K562 (cell line): ENCODE results near the gene ZBTB38. TPM values are rescaled to one million over a fixed set of nuclear protein-coding genes. Genes with fewer than 3 reads are reported as not detected.

Experiments used
- ATAC-seq: fragments of 200-7000 bp; cut with Tn5 transposase; 3 replicates; pipeline ENCODE4 v1.9.1; 2020; ENCODE audit warnings: moderate library complexity
- BruUV-seq: library from RNA; stranded (reverse); fragments of 400-500 nt; replicated peaks from 2 replicates; lab custom pipeline; 2021; lab: Mats Ljungman, UMichigan
- CTCF ChIA-PET: fragments of 300-600 bp; formaldehyde crosslinking; extraction: SDS; loops from one replicate; lab custom pipeline; 2021; ENCODE audit warnings: low intra/inter-chr PET ratio; lab: Yijun Ruan, JAX
- POLR2A ChIA-PET: fragments of 300-600, 350-650 bp; sonication (Branson Sonifier 250); formaldehyde crosslinking; extraction: SDS; loops from one replicate; lab custom pipeline; 2021; ENCODE audit warnings: antibody characterized with exemption, inconsistent platforms; lab: Yijun Ruan, JAX
- DNase-seq, 4 experiments: peaks; one replicate each; pipeline versions ENCODE4 v3.0.0 to v3.0.0-alpha.2; 2011 to 2018; ENCODE audit warnings: low spot score in 3 of 4, mixed read lengths in 3 of 4; ENCODE audit errors: extremely low read depth in 1 of 4
- FAIRE-seq: peaks from 2 replicates; lab custom pipeline; 2011; peaks lifted over from hg19 to GRCh38; lab: Jason Lieb, UNC
- H2AFZ ChIP-seq: 2 replicates; pipeline ENCODE4 v1.6.0; 2011; ENCODE audit warnings: low read depth, low read length, control low read depth, inconsistent platforms
- H3K27ac ChIP-seq: fragments of 200-600 bp; 3 replicates; pipeline ENCODE4 v1.8.0; 2011; ENCODE audit warnings: low read depth, mild to moderate bottlenecking, control low read depth, inconsistent platforms, low read length, moderate library complexity, mixed read lengths; ENCODE audit errors: extremely low read depth
- H3K27me3 ChIP-seq, 2 experiments: fragments of 300-600 bp in 1 of 2; 2 replicates in 1 of 2; 3 replicates in 1 of 2; pipeline versions ENCODE4 v1.6.0 to v1.8.0; 2011; ENCODE audit warnings: inconsistent platforms in 2 of 2, low read length in 2 of 2, mild to moderate bottlenecking in 1 of 2, mixed read lengths in 1 of 2, moderate library complexity in 1 of 2; ENCODE audit not compliant: control insufficient read depth in 2 of 2, insufficient read depth in 2 of 2
- H3K36me3 ChIP-seq: fragments of 300-600 bp; 3 replicates; pipeline ENCODE4 v1.8.0; 2011; ENCODE audit warnings: mild to moderate bottlenecking, low read length, inconsistent platforms; ENCODE audit not compliant: control insufficient read depth, insufficient read depth
- H3K4me1 ChIP-seq, 2 experiments: fragments of 200-600 bp in 1 of 2; replicated peaks in 1 of 2; 2 replicates in 1 of 2; 3 replicates in 1 of 2; pipeline versions ENCODE4 v1.5.1 to v1.8.0; 2011; ENCODE audit warnings: inconsistent platforms in 2 of 2, low read length in 2 of 2, mild to moderate bottlenecking in 1 of 2, mixed read lengths in 1 of 2, moderate library complexity in 1 of 2; ENCODE audit not compliant: control insufficient read depth in 2 of 2, insufficient read depth in 2 of 2
- H3K4me2 ChIP-seq: 2 replicates; pipeline ENCODE4 v1.6.1; 2011; ENCODE audit warnings: low read length, control low read depth, inconsistent platforms, mixed read lengths; ENCODE audit not compliant: insufficient read depth
- H3K4me3 ChIP-seq: fragments of 200-600 bp; sonication (generic), shearing (Covaris generic); 2 replicates; pipeline ENCODE4 v1.5.1; 2016; ENCODE audit warnings: control low read depth, inconsistent platforms
- H3K79me2 ChIP-seq: fragments of 200-600 bp; 3 replicates; pipeline ENCODE4 v1.8.0; 2011; ENCODE audit warnings: low read length, inconsistent platforms; ENCODE audit not compliant: control insufficient read depth, insufficient read depth
- H3K9ac ChIP-seq, 2 experiments: 2 replicates each; pipeline versions ENCODE4 v1.6.0 to v1.6.1; 2011; ENCODE audit warnings: low read depth in 2 of 2, low read length in 2 of 2, control low read depth in 1 of 2, inconsistent platforms in 1 of 2, mild to moderate bottlenecking in 1 of 2, mixed read lengths in 1 of 2; ENCODE audit not compliant: insufficient read depth in 1 of 2
- H3K9me1 ChIP-seq: one replicate; pipeline ENCODE4 v1.6.0; 2011; ENCODE audit warnings: inconsistent platforms, mild to moderate bottlenecking, low read length, moderate library complexity; ENCODE audit not compliant: control insufficient read depth, insufficient read depth
- H3K9me3 ChIP-seq: replicated peaks from 2 replicates; pipeline ENCODE4 v1.5.1; 2011; ENCODE audit warnings: low read depth, low read length, inconsistent platforms; ENCODE audit not compliant: control insufficient read depth, insufficient read depth
- H4K20me1 ChIP-seq: replicated peaks from 2 replicates; pipeline ENCODE4 v1.6.1; 2011; ENCODE audit warnings: low read length, inconsistent platforms, mixed read lengths; ENCODE audit not compliant: control insufficient read depth, insufficient read depth
- HDAC2 ChIP-seq: fragments of 450-650 bp; IDR thresholded peaks from 2 replicates; pipeline ENCODE4 v1.6.1; 2016; ENCODE audit warnings: mild to moderate bottlenecking
- HMG20A ChIP-seq: fragments of 450-650 bp; formaldehyde crosslinking; conservative IDR thresholded peaks from 2 replicates; pipeline ENCODE4 v1.4.0; 2020; ENCODE audit warnings: mild to moderate bottlenecking, mixed read lengths
- NFRKB ChIP-seq: fragments of 450-650 bp; IDR thresholded peaks from 2 replicates; pipeline ENCODE4 v1.6.1; 2016; ENCODE audit warnings: low read depth
- SETDB1 ChIP-seq: IDR thresholded peaks from one replicate; pipeline ENCODE4 v1.6.1; 2012; ENCODE audit warnings: low read length, control low read depth, inconsistent platforms
- WGBS: fragments of 100-300 bp; shearing (Covaris generic); methylation state at CpG from one replicate; pipeline ENCODE4 v1.1.6; 2016; ENCODE audit warnings: low coverage, mixed read lengths; ENCODE audit not compliant: insufficient coverage; ENCODE audit errors: missing lambda C conversion rate; 5-methylcytosine and 5-hydroxymethylcytosine counted together
- in situ Hi-C: fragments of 300-500 bp; cut with MboI; formaldehyde crosslinking; loops from 4 replicates; pipeline ENCODE4 v1.15.0; 2018; ENCODE audit warnings: inconsistent platforms, mixed read lengths
- intact Hi-C: fragments of 100-400 bp; cut with micrococcal nuclease; formaldehyde crosslinking; loops from 2 replicates; pipeline ENCODE4 v1.14.2; 2022
- polyA plus RNA-seq, 8 experiments: library from polyadenylated mRNA; depleted of rRNA in 4 of 8; stranded (reverse) in 5 of 8; unstranded in 3 of 8; fragments of >200 nt; fragmentation: Nextera tagmentation in 2 of 8; fragmentation: Illumina TruSeq in 1 of 8; extraction: Ambion mirVana in 2 of 8; extraction: Trizol in 1 of 8; gene quantifications; 2 replicates each; pipeline versions ENCODE4 v1.2.1 to v1.2.3, GENCODE V29; 2011 to 2014; ENCODE audit warnings: inconsistent platforms in 1 of 8, missing spikeins in 1 of 8
- total RNA-seq, 7 experiments: library from RNA; depleted of rRNA in 6 of 7; stranded (reverse); fragments of >200 nt in 6 of 7; fragmentation: Illumina TruSeq in 2 of 7; extraction: Trizol in 2 of 7; gene quantifications; 2 replicates each; pipeline versions ENCODE4 v1.2.1 to v1.2.3, GENCODE V29; 2011 to 2021; ENCODE audit warnings: low replicate concordance in 1 of 7
- TF ChIP-seq, protein P1 (sequence below): fragments of 250-450 bp; sonication (Bioruptor Pico); IDR thresholded peaks from 2 replicates; pipeline ENCODE4 v1.8.0; 2021; ENCODE audit warnings: moderate library complexity, mild to moderate bottlenecking, inconsistent platforms
- TF ChIP-seq, protein P2 (sequence below), 3 experiments: fragments of 200-800 bp in 1 of 3; fragments of 250-450 bp in 1 of 3; fragments of 450-650 bp in 1 of 3; sonication (Bioruptor Pico) in 1 of 3; sonication (Bioruptor generic) in 1 of 3; formaldehyde crosslinking in 1 of 3; IDR thresholded peaks; 2 replicates each; pipeline versions ENCODE4 v1.6.1 to v1.8.0; 2016 to 2022; ENCODE audit warnings: mild to moderate bottlenecking in 2 of 3, missing genetic modification characterization in 2 of 3, missing compliant biosample characterization in 1 of 3, moderate library complexity in 1 of 3

The ZBTB38 gene
- total and polyA plus RNA-seq, 9 of the 15 experiments (the other 6 are each of a cell fraction or from before 2014, with no cell fraction given): 12.1 to 39.4 (median 22.9) TPM

DNA sequence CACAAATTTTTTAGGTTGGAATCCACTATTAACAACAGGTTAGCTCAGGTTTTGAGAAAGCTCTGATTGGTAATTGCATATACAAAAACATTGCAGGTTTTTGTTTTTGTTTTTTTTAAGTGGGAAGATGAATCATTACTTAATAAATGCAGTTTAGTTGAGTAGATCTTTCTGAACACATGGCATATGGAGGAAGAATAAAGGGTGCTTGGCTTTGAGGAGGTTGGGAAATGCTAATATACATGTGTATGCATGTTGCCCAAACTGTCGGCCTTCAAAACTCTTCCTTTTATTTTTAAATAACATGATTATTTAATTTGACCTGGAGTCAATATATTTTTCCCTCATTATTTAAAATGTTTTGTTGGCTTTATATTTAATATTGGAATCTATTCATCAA lies 32.8 kb downstream of the ZBTB38 start:
- no peaks in the 10 kb centered on the region for H4K20me1 ChIP-seq
- no peak overlapping the region for H3K27ac ChIP-seq
- no peaks in the 10 kb centered on the region for H3K27me3 ChIP-seq
- no peak overlapping the region for H3K4me2 ChIP-seq
- H3K9ac ChIP-seq: no peak overlapping the region
- no peaks in the 10 kb centered on the region; the same call in 1 of the 2 replicates for H3K9me3 ChIP-seq
- peaks cover 47% of the 10 kb centered on the region for H3K36me3 ChIP-seq
- H3K4me3 ChIP-seq: no peak overlapping the region
- H3K4me1 ChIP-seq: 0 out of 5 replicates have a peak, but pooled peaks cover 0 to 2% of the 10 kb centered on the region in 2 experiments
- 81% methylated on average over 1 of the region's 1 CpG for WGBS
- no peak for ATAC-seq
- intact Hi-C loops: no loop called here
- CTCF ChIA-PET: no interaction called here
- no peak for FAIRE-seq
- POLR2A ChIA-PET: interaction anchor here (1.2 kb wide), 1 partner anchor 10 kb away, joined by 4 read pairs; no protein-coding TSS in a partner anchor
- in situ Hi-C loops: no loop called here
- no peaks in the 10 kb centered on the region for H3K79me2 ChIP-seq
- no peak overlapping the region for H2AFZ ChIP-seq
- no peak for DNase-seq
- BruUV-seq: no TSS peak
- TF ChIP-seq NFRKB: no peak
- no peaks in the 10 kb centered on the region for H3K9me1 ChIP-seq

DNA sequence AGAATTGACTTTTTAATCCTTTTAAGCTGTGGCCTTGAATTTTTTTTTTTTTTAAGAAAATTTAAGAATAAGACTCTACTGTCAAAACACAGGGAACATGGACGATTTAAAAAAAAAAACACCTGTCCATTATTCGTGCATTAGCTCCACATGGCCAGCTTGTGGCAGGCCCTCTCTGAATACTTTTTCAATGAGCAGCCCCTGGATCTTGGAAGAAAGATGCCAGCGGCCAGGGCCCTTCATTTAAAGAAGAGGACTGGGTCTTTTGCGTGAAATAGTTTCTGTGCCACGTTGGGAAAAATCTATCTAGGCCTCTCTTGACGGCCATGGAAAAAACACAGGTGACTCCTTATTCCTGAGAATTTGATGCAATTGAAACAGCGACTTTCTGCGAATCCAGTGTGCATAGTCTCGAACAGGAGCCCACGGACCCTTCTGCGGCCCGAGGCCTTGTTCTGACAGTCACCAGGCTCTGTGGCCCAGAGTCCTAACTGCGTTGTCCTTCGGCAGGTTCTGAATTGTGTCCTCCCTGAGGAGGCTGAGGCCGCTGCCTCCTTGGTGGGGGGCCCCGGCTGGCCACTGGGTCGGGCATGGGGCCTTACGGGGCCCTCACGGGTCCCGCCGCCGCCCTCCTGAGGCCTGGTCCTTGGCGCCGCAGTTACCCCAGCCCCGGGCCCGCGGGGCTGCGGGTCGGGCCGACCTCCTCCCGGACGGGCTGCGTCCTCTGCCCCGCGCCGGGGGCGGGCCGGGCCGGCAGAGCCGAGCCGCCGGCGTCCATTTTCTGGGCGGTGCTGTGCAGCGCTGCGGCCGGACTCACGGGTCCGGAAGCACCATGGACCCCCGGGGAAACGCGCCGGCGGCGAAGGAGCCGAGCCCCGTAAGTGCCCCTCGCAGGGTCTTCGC lies 33.5 kb downstream of the ZBTB38 start:
- BruUV-seq: no TSS peak
- TF ChIP-seq HDAC2 (no peak), SETDB1 (no peak), HMG20A (CRISPR knock-in tag) (no peak)
- TF ChIP-seq, protein P1, sequence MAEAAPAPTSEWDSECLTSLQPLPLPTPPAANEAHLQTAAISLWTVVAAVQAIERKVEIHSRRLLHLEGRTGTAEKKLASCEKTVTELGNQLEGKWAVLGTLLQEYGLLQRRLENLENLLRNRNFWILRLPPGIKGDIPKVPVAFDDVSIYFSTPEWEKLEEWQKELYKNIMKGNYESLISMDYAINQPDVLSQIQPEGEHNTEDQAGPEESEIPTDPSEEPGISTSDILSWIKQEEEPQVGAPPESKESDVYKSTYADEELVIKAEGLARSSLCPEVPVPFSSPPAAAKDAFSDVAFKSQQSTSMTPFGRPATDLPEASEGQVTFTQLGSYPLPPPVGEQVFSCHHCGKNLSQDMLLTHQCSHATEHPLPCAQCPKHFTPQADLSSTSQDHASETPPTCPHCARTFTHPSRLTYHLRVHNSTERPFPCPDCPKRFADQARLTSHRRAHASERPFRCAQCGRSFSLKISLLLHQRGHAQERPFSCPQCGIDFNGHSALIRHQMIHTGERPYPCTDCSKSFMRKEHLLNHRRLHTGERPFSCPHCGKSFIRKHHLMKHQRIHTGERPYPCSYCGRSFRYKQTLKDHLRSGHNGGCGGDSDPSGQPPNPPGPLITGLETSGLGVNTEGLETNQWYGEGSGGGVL: no peak
- TF ChIP-seq, protein P2, sequence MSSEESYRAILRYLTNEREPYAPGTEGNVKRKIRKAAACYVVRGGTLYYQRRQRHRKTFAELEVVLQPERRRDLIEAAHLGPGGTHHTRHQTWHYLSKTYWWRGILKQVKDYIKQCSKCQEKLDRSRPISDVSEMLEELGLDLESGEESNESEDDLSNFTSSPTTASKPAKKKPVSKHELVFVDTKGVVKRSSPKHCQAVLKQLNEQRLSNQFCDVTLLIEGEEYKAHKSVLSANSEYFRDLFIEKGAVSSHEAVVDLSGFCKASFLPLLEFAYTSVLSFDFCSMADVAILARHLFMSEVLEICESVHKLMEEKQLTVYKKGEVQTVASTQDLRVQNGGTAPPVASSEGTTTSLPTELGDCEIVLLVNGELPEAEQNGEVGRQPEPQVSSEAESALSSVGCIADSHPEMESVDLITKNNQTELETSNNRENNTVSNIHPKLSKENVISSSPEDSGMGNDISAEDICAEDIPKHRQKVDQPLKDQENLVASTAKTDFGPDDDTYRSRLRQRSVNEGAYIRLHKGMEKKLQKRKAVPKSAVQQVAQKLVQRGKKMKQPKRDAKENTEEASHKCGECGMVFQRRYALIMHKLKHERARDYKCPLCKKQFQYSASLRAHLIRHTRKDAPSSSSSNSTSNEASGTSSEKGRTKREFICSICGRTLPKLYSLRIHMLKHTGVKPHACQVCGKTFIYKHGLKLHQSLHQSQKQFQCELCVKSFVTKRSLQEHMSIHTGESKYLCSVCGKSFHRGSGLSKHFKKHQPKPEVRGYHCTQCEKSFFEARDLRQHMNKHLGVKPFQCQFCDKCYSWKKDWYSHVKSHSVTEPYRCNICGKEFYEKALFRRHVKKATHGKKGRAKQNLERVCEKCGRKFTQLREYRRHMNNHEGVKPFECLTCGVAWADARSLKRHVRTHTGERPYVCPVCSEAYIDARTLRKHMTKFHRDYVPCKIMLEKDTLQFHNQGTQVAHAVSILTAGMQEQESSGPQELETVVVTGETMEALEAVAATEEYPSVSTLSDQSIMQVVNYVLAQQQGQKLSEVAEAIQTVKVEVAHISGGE (CRISPR knock-in tag; IDR thresholded peaks at IDR 0.05): no peak

More for the DNA sequence above, 33.5 kb downstream of the ZBTB38 start:
- no peak overlapping the region for H3K4me2 ChIP-seq
- intact Hi-C loops: no loop called here
- H3K9ac ChIP-seq: no peak overlapping the region
- H3K4me3 ChIP-seq: no peak overlapping the region
- 89% methylated on average over 13 of the region's 59 CpGs for WGBS
- H2AFZ ChIP-seq: no peak overlapping the region
- H3K9me1 ChIP-seq: no peaks in the 10 kb centered on the region
- H3K79me2 ChIP-seq: no peaks in the 10 kb centered on the region
- H3K27ac ChIP-seq: no peak overlapping the region
- POLR2A ChIA-PET: no interaction called here
- FAIRE-seq (no peak), ATAC-seq (no peak), DNase-seq (no peak)
- H4K20me1 ChIP-seq: no peaks in the 10 kb centered on the region
- H3K4me1 ChIP-seq: 0 out of 5 replicates have a peak, but pooled peaks cover 0 to 2% of the 10 kb centered on the region in 2 experiments
- peaks cover 42% of the 10 kb centered on the region for H3K36me3 ChIP-seq
- in situ Hi-C loops: no loop called here
- CTCF ChIA-PET: no interaction called here
- H3K27me3 ChIP-seq: no peaks in the 10 kb centered on the region
- no peaks in the 10 kb centered on the region for H3K9me3 ChIP-seq
